Kidney (tissue), 14 donors: ENCODE results near the gene TP63. TPM values are rescaled to one million over a fixed set of nuclear protein-coding genes. Genes with fewer than 3 reads are reported as not detected.

Source experiments
- DNase-seq, 5 donors: peaks; one replicate each; pipeline ENCODE4 v3.0.0-alpha.2; 2013 to 2020
- FAIRE-seq: peaks from 2 replicates; lab custom pipeline; 2012; peaks lifted over from hg19 to GRCh38; lab: Jason Lieb, UNC
- H3K27ac ChIP-seq, 2 donors: one replicate each; pipeline ENCODE4 v1.7.0; 2013; ENCODE audit warnings: low read depth in 2 of 2, low read length in 2 of 2, inconsistent platforms in 1 of 2
- H3K27me3 ChIP-seq: one replicate; pipeline ENCODE4 v1.7.1; 2013; ENCODE audit warnings: low read length, inconsistent platforms; ENCODE audit not compliant: control insufficient read depth, insufficient read depth
- H3K36me3 ChIP-seq, 3 donors: one replicate each; pipeline versions ENCODE4 v1.7.0 to v1.7.1; 2013; ENCODE audit warnings: low read length in 3 of 3, control low read depth in 1 of 3, inconsistent platforms in 1 of 3; ENCODE audit not compliant: insufficient read depth in 3 of 3, control insufficient read depth in 2 of 3
- H3K4me1 ChIP-seq, 3 donors: one replicate each; pipeline versions ENCODE4 v1.7.0 to v1.7.1; 2013; ENCODE audit warnings: low read length in 3 of 3, inconsistent platforms in 1 of 3, low read depth in 1 of 3; ENCODE audit not compliant: control insufficient read depth in 2 of 3, insufficient read depth in 2 of 3
- H3K4me3 ChIP-seq, 3 donors: one replicate each; pipeline versions ENCODE4 v1.7.0 to v1.8.1; 2013; ENCODE audit warnings: low read length in 3 of 3, control low read depth in 1 of 3, inconsistent platforms in 1 of 3
- H3K9ac ChIP-seq, 3 donors: one replicate each; pipeline versions ENCODE4 v1.7.0 to v1.7.1; 2013; ENCODE audit warnings: low read length in 3 of 3, control low read depth in 1 of 3, inconsistent platforms in 1 of 3
- H3K9me3 ChIP-seq, 3 donors: one replicate each; pipeline versions ENCODE4 v1.7.0 to v1.7.1; 2013; ENCODE audit warnings: low read length in 3 of 3, control low read depth in 1 of 3, inconsistent platforms in 1 of 3; ENCODE audit not compliant: control insufficient read depth in 2 of 3, insufficient read depth in 1 of 3
- CTCF ChIP-seq: IDR thresholded peaks from 3 replicates; pipeline ENCODE4 v1.5.1; 2012; ENCODE audit warnings: mild to moderate bottlenecking, moderate library complexity, borderline replicate concordance; ENCODE audit not compliant: insufficient read depth; ENCODE audit errors: extremely low read depth
- intact Hi-C: fragments of 100-400 bp; cut with DNase I; formaldehyde crosslinking; loops from one replicate; pipeline ENCODE4 v1.11.1; 2022
- polyA plus RNA-seq: library from polyadenylated mRNA; stranded (reverse); fragments of 350-450 nt; fragmentation: Illumina TruSeq; extraction: RNeasy Lipid Tissue Mini Kit (QIAGEN cat#74804); gene quantifications from one replicate; pipeline ENCODE4 v1.2.3, GENCODE V29; 2014; ENCODE audit warnings: low read depth, low replicate concordance; ENCODE audit not compliant: insufficient read depth
- total RNA-seq: library from RNA; stranded (reverse); fragmentation: NEBNext Ultra II Directional; extraction: Animal tissue kit (Norgen Biotek cat#: 25700); gene quantifications from one replicate; pipeline ENCODE4 v1.2.1, GENCODE V29; 2021
- donor health status: control.
- donor health status: control.
- donor health status: control.
- donor health status: control.
- donor health status: control.
- donor health status: DM: yes; HTN: yes; CAD: no.
- donor health status: Normal renal cell carcinoma (clear cell type).

Gene TP63
- total and polyA plus RNA-seq, 2 donors from 2014 or later: 0.13 to 1.1 TPM

GRCh38 chr3:189826566-189826965 is 195.4 kb downstream of the TP63 start:
- FAIRE-seq: no peak
- Histone ChIP-seq H3K9ac (no peak overlapping the region), H3K36me3 (no peaks in the 10 kb centered on the region), H3K4me1 (no peaks in the 10 kb centered on the region), H3K4me3 (no peak overlapping the region), H3K27ac (no peak overlapping the region), H3K27me3 (no peaks in the 10 kb centered on the region), H3K9me3 (no peaks in the 10 kb centered on the region)
- intact Hi-C loops: no loop called here
- no peak for DNase-seq
- no peak for TF ChIP-seq CTCF

DNA sequence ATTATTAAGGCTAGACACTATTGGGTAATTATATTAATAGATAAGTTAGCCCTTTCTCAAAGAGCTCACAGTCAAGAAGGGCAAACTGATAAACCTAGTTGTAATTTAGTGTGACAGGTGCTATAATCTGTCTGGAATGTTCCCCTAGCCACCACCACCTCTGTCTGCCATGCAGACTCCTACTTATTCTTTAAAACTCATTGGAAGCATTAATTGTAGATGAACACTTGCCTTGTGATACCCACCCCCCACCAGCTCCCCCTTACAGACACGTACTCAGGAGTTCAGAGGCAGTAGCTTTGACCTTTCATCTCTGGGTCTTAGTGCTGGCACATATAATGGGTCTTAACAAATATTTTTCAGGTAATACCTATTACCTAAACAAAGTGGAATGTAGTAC is 195.9 kb downstream of the TP63 start:
- H3K27ac ChIP-seq: no peak overlapping the region
- no peak for TF ChIP-seq CTCF
- intact Hi-C loops: no loop called here
- H3K9me3 ChIP-seq: no peaks in the 10 kb centered on the region
- no peak overlapping the region for H3K9ac ChIP-seq
- H3K4me1 ChIP-seq: no peaks in the 10 kb centered on the region
- H3K27me3 ChIP-seq: no peaks in the 10 kb centered on the region
- FAIRE-seq (no peak), DNase-seq (no peak)
- H3K4me3 ChIP-seq: no peak overlapping the region
- H3K36me3 ChIP-seq: no peaks in the 10 kb centered on the region

DNA sequence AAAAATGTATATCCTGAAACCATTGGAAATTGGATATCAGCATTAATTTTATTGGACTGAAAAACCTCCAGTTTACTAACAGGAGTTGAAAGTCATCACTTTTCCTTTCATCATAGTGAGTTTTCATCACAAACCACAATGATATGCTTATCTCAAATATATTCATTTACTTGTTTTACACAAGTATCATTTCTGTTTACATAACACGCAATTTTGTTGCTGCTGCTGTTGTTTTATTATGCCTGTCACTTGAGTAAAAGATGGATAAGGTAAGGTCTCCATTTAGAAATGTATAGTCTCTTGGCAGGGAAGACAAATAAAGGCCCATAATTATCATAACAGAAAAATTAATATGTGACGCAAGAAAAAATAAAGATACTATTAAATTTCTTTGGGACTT is 199.2 kb downstream of the TP63 start:
- no peak overlapping the region for H3K9ac ChIP-seq
- H3K27me3 ChIP-seq: no peaks in the 10 kb centered on the region
- no peaks in the 10 kb centered on the region for H3K9me3 ChIP-seq
- H3K4me1 ChIP-seq: no peaks in the 10 kb centered on the region
- no peak for TF ChIP-seq CTCF
- FAIRE-seq: no peak
- no peak overlapping the region for H3K4me3 ChIP-seq
- no peak overlapping the region for H3K27ac ChIP-seq
- DNase-seq: no peak
- no peaks in the 10 kb centered on the region for H3K36me3 ChIP-seq
- intact Hi-C loops: no loop called here

GRCh38 chr3:189833266-189833665 is 202.1 kb downstream of the TP63 start:
- no peak for TF ChIP-seq CTCF
- no peak overlapping the region for H3K4me3 ChIP-seq
- H3K27ac ChIP-seq: no peak overlapping the region
- H3K27me3 ChIP-seq: no peaks in the 10 kb centered on the region
- no peaks in the 10 kb centered on the region for H3K9me3 ChIP-seq
- H3K4me1 ChIP-seq: no peaks in the 10 kb centered on the region
- no peak for DNase-seq
- no peaks in the 10 kb centered on the region for H3K36me3 ChIP-seq
- intact Hi-C loops: no loop called here
- no peak overlapping the region for H3K9ac ChIP-seq
- FAIRE-seq: no peak
